HG02970 (cell line): ENCODE results near the gene APBB1.
"Not testable (repeated sequence)": the region's sequence is repeated elsewhere in the genome, so short reads cannot be mapped to it uniquely, and the experiment has no call there.

Experiments used
- ATAC-seq: cut with Tn5 transposase; IDR thresholded peaks from one replicate; pipeline ENCODE4 v1.9.1; 2021; ENCODE audit warnings: mild to moderate bottlenecking, moderate library complexity, moderate number of reproducible peaks; ENCODE audit not compliant: unreplicated experiment, low FRiP score

The APBB1 gene

GRCh38 chr11:6393989-6394670 lies 24.8 kb downstream of the APBB1 start:
- ATAC-seq = no peak

DNA sequence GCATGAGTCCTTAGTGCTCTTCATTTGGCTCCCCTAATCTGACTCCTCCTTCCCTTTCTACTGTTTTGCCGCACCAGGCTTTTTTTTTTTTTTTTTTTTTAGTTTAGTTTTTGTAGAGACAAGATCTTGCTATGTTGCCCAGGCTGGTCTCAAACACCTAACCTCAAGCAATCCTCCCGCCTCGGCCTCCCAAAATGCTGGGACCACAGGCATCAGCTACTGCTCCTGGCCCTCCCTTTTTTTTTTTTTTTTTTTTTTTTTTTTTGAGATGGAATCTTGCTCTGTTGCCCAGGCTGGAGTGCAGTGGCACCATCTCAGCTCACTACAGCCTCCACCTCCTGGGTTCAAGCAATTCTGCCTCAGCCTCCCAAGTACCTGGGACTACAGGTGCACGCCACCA lies 26.6 kb downstream of the APBB1 start:
- ATAC-seq = not testable (repeated sequence)

GRCh38 chr11:6391537-6392134 lies 27.3 kb downstream of the APBB1 start:
- ATAC-seq = no peak

GRCh38 chr11:6390718-6391469 lies 28.0 kb downstream of the APBB1 start:
- no peak for ATAC-seq

DNA sequence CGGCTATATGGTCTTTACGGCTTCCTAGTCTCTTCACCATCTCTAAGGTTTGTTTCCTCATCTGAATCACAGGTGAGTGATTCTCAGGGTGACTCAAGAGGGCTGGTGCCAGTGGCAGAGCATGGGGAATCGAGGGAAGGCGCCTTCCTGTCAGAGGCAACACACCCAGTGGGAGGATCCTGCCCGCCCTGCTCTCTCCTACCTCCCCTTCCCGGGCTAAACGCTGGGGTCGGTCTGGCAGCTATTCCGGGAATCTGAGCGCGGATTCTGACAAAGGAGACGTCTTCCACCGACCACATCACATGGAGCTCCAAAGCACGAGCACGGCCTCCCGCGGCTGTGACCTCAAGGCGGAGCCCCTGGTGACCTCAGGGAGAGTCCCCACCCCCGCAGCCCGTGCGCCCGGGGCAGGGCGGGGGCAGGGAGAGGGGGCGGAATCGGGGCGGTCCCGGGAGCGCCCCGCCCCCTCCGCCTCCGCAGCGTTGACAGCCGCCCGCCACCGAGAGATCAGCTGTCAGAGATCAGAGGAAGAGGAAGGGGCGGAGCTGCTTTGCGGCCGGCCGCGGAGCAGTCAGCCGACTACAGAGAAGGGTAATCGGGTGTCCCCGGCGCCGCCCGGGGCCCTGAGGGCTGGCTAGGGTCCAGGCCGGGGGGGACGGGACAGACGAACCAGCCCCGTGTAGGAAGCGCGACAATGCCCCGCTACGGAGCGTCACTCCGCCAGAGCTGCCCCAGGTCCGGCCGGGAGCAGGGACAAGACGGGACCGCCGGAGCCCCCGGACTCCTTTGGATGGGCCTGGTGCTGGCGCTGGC lies 28.8 kb downstream of the APBB1 start, which contains the start of gene SMPD1:
SMPD1 (plus strand) TSS at position 570 of the 813 bp plus-strand sequence; CDS start at position 695, 125 bp downstream.
- ATAC-seq = peak; percentile 97

GRCh38 chr11:6388748-6389147 lies 30.1 kb downstream of the APBB1 start:
- no peak for ATAC-seq

- no peak for ATAC-seq
Measured at GRCh38 chr11:6387811-6388599, 30.9 kb downstream of the APBB1 start.

- no peak for ATAC-seq
Measured at GRCh38 chr11:6385046-6385777, 33.7 kb downstream of the APBB1 start.

DNA sequence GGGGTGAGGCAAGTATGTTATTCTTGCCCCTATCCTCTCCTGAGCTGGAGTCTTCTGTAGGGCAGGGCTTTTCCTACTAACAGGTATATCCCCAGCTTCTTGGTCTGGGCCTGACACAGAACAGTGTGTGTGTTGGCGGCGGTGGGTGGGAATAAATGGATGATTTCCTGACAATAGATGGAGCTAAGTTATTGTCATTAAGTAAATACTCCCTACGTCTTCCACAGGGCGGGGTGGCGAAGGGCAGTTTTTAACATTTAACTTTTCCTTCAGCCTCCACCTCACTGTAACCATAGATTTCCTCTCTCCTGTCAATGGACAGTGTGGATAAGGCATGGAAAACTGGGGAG lies 40.3 kb downstream of the APBB1 start:
- ATAC-seq = no peak

DNA sequence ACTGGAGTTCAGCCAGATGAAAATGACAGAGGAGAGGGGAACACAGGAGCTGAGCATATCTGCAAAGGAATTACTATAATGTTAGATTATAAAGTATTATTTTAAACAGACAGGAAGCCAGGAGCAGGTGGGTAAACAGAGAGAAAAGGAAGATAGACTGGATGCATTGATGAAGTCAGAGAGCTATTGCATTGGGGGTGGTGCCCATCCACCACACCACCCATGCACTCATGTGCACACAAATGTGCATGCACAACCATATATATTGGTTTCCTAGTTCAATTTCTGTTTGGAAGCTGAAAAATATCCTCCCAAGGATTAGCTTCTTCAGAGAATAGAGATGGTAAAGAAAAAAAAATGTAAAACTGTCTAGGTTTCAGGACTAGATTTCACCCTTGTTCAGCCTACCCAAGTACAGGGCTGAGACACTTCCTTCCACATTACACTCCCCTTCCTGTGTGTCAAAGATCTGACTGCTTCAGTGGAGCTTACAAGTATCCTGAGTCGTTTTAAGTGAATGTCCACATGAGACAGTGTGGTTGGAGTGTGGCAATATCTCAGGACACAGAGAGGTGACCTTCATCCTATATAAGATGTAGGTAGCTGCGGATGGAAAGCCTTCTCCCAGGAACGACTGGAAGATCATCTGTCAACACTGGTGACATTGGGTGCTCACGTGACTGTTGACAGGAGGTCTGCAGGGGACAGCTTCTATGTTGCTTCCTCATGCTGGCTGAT lies 40.8 kb downstream of the APBB1 start:
- no peak for ATAC-seq

- no peak for ATAC-seq
Measured at GRCh38 chr11:6371825-6372224, 47.1 kb downstream of the APBB1 start.

DNA sequence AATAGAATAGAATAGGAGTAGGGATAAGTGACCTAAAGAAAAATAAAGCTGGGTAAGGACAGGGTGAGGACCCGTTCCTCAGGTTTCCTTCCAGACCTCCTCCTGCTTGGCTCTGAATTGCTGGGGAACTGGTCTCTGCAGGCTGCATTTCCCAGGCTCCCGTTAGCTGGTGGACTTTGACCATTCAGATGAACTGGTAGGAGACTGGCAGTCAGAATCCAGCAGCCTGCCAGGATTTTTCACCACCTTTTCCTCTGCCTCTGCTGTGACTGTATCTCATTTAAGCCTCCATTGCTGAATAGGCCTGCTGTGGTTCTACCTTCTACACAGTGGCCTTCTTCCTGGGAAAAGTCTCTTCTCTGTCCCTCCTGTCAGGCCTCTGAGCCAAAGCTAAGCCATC lies 53.2 kb downstream of the APBB1 start:
- no peak for ATAC-seq

GRCh38 chr11:6362873-6363678 lies 55.8 kb downstream of the APBB1 start:
- ATAC-seq = peak; percentile 81

DNA sequence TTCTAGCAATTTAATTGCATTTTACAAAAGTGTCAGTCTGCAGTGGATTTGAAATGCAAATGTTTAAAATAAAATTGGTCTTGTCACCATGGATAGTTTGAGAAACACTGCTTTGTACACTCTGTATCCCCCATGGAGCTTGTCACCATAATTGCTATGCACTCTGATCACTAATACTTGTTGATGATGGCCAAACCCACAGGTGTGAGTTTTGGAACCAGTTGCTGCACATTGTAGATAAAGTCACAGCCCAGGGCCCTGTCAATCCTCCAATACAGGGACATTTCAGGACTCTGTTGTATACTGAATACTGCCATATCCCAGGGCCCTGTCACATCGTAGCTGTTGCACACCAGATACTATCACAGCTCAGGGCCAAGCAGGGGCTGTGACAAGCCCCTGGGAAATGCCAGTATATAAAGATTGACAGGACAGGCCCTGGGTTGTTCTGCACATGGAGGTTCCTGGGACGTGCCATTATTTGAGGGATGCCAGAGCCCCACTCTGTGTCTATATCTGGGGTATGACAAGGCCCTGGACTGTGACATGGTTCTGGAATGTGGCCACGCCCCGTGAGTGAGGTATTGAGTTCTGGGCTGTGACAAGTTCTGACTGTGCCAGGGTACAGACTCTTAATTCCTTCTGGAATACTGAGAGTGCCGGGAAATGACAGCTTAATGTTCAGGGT lies 56.6 kb downstream of the APBB1 start:
- ATAC-seq = no peak

DNA sequence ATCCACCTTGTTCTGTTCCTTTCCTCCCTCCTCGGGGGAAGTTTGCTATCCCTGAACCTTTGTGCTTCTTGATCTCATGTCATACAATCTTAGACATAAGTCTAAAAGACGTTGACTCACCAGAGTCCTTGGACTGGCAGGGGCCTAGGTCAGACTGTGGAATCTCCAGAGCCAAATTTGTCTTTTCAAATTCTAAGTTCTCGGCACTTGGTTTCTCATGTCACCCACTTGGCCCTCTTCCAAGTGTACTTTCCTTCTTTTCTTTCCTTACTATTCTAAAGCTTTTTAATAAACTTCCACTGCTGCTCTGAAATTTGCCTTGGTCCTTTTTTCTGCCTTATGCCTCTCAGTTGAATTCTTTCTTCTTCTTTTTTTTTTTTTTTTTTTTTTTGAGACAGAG lies 58.7 kb downstream of the APBB1 start:
- ATAC-seq = no peak

GRCh38 chr11:6357222-6357621 lies 61.7 kb downstream of the APBB1 start:
- no peak for ATAC-seq

- no peak for ATAC-seq
Measured at GRCh38 chr11:6356503-6357055, 62.3 kb downstream of the APBB1 start.
